G401 (cell line): ENCODE results near the gene TEDC1. TPM values are rescaled to one million over a fixed set of nuclear protein-coding genes. Genes with fewer than 3 reads are reported as not detected.
A peak's percentile ranks its signal among the peaks of the same experiment; 100 is the strongest.

Source experiments
- DNase-seq: peaks from one replicate; pipeline ENCODE4 v3.0.0-alpha.2; 2015; ENCODE audit warnings: low spot score
- in situ Hi-C: cut with HindIII; loops from 2 replicates; pipeline ENCODE4 v1.10.0; 2016; ENCODE audit warnings: low sequenced_read_pairs, mixed read lengths
- total RNA-seq: library from RNA; depleted of rRNA; stranded (reverse); fragments of >200 nt; shearing (Covaris generic); gene quantifications from 2 replicates; pipeline ENCODE4 v1.2.3, GENCODE V29; 2014

Gene TEDC1
- total RNA-seq, 1 experiment from 2014 or later = 67.1 TPM

GRCh38 chr14:105482486-105483110 is 8.4 kb upstream of the TEDC1 start:
- no peak for DNase-seq

GRCh38 chr14:105483300-105484068 is 7.6 kb upstream of the TEDC1 start:
- in situ Hi-C loops = no loop called here
- no peak for DNase-seq

More at GRCh38 chr14:105482486-105483110, 8.4 kb upstream of the TEDC1 start:
- in situ Hi-C loops = no loop called here

DNA sequence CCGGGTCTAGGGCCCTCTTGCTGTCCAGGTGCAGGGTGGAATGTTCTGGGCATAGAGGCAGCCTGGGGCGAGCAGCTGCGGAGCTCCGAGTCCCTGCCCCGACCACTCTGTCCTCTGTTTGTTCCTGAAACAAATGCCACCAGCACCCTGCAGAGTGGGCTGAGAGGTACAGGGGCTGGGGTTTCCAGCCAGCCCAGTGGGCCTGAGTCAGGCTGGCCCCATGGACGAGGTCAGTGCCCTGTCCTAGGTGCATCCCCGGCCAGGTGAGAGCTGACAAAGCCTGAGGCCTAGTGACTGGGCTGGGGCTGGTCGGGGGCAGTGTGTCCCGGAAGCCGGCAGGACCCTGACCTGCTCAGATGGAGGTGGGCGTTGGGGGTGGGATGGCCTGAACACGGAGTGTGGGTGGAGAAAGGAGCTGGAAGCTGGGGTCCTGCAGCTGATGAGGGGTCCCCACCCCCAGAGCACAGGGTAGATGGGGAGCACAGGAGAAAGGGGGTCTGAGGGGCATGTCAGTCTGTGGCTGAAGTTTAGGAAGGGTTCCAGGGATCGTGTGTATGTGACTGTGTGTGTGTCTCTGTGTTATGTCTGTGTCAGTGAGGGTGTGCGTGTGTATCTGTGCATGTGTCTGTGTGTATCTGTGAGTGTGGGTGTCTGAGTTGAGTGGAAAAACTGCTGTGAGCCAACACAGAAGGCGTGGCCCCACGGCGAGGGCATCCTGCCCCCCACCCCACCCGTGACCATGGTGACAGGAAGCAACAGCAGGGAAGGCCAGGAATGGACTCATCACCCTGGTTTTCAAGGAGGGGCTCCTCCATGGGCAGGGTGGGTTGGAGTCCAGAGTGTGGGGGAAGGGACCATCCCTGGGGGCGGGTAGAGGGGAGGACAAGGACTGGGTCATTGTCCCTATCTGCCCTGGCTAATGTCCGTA is 6.7 kb upstream of the TEDC1 start:
- DNase-seq = no peak
- in situ Hi-C loops = no loop called here

GRCh38 chr14:105484997-105485393 is 6.1 kb upstream of the TEDC1 start:
- no peak for DNase-seq
- in situ Hi-C loops = no loop called here

- in situ Hi-C loops = no loop called here
- DNase-seq = no peak
Observed at GRCh38 chr14:105485739-105486162, 5.3 kb upstream of the TEDC1 start.

GRCh38 chr14:105486163-105486973 is 4.7 kb upstream of the TEDC1 start, which contains the start of gene CRIP1:
TSS of gene CRIP1 (plus strand) at chr14:105486886. CDS start at chr14:105487260, 374 bp downstream.
- DNase-seq = no peak
- in situ Hi-C loops = no loop called here

GRCh38 chr14:105486974-105487448 is 4.0 kb upstream of the TEDC1 start:
- in situ Hi-C loops = no loop called here
- no peak for DNase-seq

- DNase-seq = no peak
- in situ Hi-C loops = no loop called here
Observed at GRCh38 chr14:105487449-105487985, 3.5 kb upstream of the TEDC1 start.

DNA sequence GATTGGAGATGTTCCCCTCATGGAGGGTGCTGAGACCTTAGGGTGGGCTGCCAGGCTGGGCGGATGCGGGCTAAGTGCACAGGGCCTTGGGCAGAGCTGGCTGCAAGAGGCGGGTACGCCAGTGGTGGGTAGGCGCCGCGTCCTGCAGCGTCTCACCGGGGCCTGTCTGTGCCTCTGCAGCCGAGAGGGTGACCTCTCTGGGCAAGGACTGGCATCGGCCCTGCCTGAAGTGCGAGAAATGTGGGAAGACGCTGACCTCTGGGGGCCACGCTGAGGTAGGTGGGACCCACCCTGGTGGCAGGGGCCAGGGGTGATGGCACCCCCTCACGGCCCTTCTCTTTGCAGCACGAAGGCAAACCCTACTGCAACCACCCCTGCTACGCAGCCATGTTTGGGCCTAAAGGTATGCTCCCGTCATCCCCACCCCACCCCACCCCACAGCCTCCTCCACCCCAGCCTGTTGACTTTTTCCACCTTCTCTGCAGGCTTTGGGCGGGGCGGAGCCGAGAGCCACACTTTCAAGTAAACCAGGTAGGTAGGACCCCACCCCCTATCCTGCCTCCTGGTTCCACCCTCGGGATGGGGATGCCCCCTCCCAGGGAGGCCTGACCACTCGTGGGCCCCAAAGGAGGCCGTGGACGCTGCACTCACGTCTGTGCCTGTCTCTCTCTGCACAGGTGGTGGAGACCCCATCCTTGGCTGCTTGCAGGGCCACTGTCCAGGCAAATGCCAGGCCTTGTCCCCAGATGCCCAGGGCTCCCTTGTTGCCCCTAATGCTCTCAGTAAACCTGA is 2.9 kb upstream of the TEDC1 start:
- in situ Hi-C loops = no loop called here
- no peak for DNase-seq

- no peak for DNase-seq
- in situ Hi-C loops = no loop called here
Observed at GRCh38 chr14:105488781-105489541, 2.1 kb upstream of the TEDC1 start.

DNA sequence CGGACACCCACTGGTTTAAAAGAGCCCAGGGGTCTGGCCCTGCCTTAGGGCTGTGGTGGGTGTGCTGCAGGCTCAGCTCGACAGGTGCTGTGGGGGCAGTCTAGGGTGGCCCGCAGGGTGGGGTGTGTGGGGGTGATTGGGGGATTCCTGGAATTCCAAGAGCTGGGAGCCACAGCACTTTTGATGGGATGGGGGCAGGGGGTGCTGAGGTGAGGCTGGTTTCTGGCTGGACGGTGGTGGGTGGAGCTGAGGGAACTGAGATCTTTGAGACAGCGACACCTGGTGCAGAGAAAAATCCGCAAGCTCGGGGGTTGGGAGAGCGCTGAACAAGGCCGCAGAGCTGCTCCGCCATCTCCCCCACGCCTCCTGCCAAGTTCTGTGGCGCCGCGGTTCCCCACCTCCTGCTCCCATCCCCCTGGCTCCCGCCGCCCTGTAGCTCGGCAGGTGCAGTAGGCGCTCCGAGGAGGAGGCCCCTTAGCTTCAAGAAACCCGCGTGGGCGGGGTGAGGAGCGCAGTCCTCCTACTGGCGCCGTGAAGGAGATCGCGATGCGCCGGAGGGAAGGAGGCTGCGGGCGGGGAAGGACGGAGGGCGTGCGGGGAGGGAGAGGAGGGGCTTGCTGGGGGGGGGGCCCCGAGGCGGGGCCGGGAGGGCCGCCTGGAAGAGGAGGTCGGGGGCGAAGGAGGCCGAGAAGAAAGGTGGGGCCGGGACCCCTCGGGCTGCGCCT is 1.3 kb upstream of the TEDC1 start:
- peak; percentile 92 for DNase-seq
- in situ Hi-C loops = no loop called here

DNA sequence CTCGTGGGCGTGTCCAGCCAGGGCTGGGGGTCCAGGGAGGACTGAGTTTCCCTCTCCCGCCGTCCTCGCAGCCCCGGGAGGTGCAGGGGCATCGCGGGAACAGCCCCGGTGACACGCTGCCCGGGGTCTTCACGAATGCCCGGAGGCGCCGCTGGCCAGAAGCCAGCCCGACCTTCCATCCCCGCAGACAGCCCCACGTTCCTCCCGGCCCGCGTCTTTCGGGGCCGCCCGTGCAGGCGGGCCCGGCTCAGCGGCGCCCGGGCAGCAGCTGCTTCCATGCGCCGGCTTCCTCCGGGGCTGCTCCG is 827 bp upstream of the TEDC1 start:
- in situ Hi-C loops = no loop called here
- no peak for DNase-seq

DNA sequence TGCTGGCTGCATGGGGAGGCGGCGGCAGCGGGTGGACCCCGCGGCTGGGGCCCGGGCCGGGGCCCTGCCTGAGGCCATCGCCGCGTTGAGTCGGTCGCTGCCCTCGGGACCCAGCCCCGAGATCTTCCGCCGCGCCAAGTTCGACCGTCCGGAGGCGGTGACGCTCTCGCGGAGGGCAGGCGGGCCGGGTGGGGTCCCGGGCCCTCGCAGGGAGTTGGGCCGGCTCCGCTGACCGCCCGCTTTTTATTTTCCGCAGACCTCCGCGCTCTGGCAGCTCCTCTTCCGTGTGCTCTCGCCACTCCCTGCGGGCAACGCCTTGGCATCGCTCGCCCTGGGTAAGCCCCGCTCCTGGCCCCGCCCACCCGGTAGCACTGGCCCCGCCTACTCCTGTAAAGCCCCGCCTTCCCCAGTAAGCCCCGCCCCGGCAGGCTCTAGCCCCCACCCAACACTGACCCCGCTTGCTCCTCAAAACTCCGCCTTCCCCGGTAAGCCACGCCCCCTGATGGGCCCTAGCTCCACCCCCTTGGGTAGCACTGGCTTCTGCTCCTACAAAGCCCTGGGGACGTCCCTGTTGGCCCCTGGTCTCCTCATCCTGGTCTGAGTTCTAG is 424 bp downstream of the TEDC1 start:
- in situ Hi-C loops = no loop called here
- no peak for DNase-seq

GRCh38 chr14:105492031-105492970 is 1.3 kb downstream of the TEDC1 start:
- no peak for DNase-seq
- in situ Hi-C loops = no loop called here
